ENCODE data around the gene RNPEPL1.

- TF ChIP-seq CTCF (IDR thresholded peaks at IDR 0.05) (no peak), POLR2A (IDR thresholded peaks at IDR 0.05) (no peak)
These were observed at the start of gene RNPEPL1 for GRCh38 chr2:240567872-240568677.

All from uterus (tissue), 2 donors.